Neutrophil (primary cell): ENCODE measurements around the gene STK25.

Experiments
- H3K27ac ChIP-seq: fragments of 200-600 bp; sonication (generic); 2 replicates; pipeline ENCODE4 v1.5.1; 2016; ENCODE audit warnings: mild to moderate bottlenecking, moderate library complexity
- H3K27me3 ChIP-seq: fragments of 200-600 bp; sonication (generic); 2 replicates; pipeline ENCODE4 v1.6.0; 2016; ENCODE audit warnings: mild to moderate bottlenecking
- H3K36me3 ChIP-seq: fragments of 200-600 bp; sonication (generic); 2 replicates; pipeline ENCODE4 v1.5.1; 2017
- H3K4me1 ChIP-seq, 2 experiments: fragments of 200-600 bp in 1 of 2; sonication (generic) in 1 of 2; 1 replicate in 1 of 2; 2 replicates in 1 of 2; pipeline versions ENCODE4 v1.5.1 to v1.6.1; 2013 to 2016; ENCODE audit warnings: low read depth in 1 of 2, low read length in 1 of 2, mild to moderate bottlenecking in 1 of 2, moderate library complexity in 1 of 2; ENCODE audit not compliant: control insufficient read depth in 1 of 2, insufficient read depth in 1 of 2
- H3K4me3 ChIP-seq, 2 experiments: fragments of 200-600 bp in 1 of 2; sonication (generic) in 1 of 2; 1 replicate in 1 of 2; 2 replicates in 1 of 2; pipeline ENCODE4 v1.5.1; 2013 to 2016; ENCODE audit warnings: low read depth in 1 of 2, low read length in 1 of 2, mild to moderate bottlenecking in 1 of 2, moderate library complexity in 1 of 2
- H3K9me3 ChIP-seq: fragments of 200-600 bp; sonication (generic); 2 replicates; pipeline ENCODE4 v1.5.1; 2016
- TF ChIP-seq, protein P1 (sequence below): fragments of 200-600 bp; sonication (generic); IDR thresholded peaks from 2 replicates; pipeline ENCODE4 v1.5.1; 2016; ENCODE audit warnings: antibody characterized with exemption

STK25 gene

GRCh38 chr2:241475267-241475666 lies 33.1 kb downstream of the STK25 start:
- TF ChIP-seq, protein P1, sequence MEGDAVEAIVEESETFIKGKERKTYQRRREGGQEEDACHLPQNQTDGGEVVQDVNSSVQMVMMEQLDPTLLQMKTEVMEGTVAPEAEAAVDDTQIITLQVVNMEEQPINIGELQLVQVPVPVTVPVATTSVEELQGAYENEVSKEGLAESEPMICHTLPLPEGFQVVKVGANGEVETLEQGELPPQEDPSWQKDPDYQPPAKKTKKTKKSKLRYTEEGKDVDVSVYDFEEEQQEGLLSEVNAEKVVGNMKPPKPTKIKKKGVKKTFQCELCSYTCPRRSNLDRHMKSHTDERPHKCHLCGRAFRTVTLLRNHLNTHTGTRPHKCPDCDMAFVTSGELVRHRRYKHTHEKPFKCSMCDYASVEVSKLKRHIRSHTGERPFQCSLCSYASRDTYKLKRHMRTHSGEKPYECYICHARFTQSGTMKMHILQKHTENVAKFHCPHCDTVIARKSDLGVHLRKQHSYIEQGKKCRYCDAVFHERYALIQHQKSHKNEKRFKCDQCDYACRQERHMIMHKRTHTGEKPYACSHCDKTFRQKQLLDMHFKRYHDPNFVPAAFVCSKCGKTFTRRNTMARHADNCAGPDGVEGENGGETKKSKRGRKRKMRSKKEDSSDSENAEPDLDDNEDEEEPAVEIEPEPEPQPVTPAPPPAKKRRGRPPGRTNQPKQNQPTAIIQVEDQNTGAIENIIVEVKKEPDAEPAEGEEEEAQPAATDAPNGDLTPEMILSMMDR = no peak
- no peaks in the 10 kb centered on the region for H3K9me3 ChIP-seq
- no peak overlapping the region for H3K27ac ChIP-seq

DNA sequence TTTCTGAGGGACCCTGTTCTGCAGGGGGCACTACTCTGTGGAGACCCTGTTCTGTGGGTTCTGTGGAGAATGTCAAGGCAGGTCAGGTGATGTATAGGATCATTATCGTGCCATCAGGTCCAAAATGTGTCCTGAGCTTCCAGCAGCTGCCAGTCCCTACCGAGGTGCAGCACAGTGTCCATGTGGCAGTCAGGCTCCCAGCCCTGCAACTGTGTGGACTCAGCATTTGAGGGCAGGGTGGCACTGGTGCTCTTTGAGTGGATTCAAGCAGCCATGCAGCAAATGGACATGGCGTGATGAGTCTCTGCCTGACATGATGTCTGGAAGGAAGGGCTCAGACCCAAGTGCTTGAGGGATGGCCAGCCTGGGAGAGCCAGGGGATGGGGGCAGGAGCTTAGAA lies 35.0 kb downstream of the STK25 start:
- H3K27ac ChIP-seq = no peak overlapping the region
- peaks cover 31% of the 10 kb centered on the region for H3K27me3 ChIP-seq
- H3K4me3 ChIP-seq = no peak overlapping the region
- H3K9me3 ChIP-seq = no peaks in the 10 kb centered on the region
- TF ChIP-seq, protein P1 = no peak
- H3K36me3 ChIP-seq = no peaks in the 10 kb centered on the region
- no peaks in the 10 kb centered on the region for H3K4me1 ChIP-seq

More at GRCh38 chr2:241475267-241475666, 33.1 kb downstream of the STK25 start:
- H3K4me3 ChIP-seq = no peak overlapping the region
- no peaks in the 10 kb centered on the region for H3K36me3 ChIP-seq
- peaks cover 45% of the 10 kb centered on the region for H3K27me3 ChIP-seq
- no peaks in the 10 kb centered on the region for H3K4me1 ChIP-seq

DNA sequence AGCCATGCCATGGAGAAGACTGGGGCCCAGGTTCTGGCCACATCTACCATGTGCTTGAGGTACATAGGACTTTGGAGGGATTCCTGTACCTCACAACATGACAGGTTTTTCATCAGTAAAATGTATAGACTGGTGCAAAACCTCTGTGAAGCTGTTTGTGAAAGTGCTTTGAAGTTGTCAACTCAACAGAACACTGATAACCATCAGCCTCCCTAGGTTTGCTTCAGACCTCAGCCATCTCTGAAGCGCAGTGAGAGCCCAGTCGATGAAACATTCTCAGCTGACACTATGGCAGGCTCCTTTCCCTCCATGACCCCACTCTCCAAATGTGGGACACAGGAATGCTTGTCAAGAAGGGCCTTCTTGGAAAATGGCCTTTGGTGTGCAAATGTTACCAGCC lies 38.6 kb downstream of the STK25 start:
- Histone ChIP-seq H3K27me3 (peaks cover 55% of the 10 kb centered on the region), H3K27ac (no peak overlapping the region), H3K4me3 (no peak overlapping the region), H3K36me3 (no peaks in the 10 kb centered on the region), H3K9me3 (no peaks in the 10 kb centered on the region), H3K4me1 (no peaks in the 10 kb centered on the region)
- TF ChIP-seq, protein P1 = no peak

DNA sequence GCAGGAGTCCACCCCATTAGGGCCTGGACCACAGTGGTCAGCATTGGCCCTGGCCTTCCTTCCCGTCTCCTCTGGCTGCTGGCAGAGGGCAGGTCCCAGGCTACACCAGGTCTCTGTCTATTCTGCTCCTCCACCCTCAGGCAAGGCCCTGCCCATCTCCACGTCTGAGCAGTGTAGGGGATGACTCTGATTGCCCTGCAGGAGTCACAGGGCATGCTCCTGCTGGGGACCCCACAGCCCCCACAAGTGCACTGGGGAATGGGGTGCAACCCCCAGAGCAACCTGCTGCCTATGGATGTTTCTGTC lies 40.0 kb downstream of the STK25 start:
- no peak overlapping the region for H3K4me3 ChIP-seq
- H3K4me1 ChIP-seq = no peaks in the 10 kb centered on the region
- H3K9me3 ChIP-seq = no peaks in the 10 kb centered on the region
- TF ChIP-seq, protein P1 = no peak
- no peak overlapping the region for H3K27ac ChIP-seq
- no peaks in the 10 kb centered on the region for H3K36me3 ChIP-seq
- peaks cover 64% of the 10 kb centered on the region for H3K27me3 ChIP-seq

DNA sequence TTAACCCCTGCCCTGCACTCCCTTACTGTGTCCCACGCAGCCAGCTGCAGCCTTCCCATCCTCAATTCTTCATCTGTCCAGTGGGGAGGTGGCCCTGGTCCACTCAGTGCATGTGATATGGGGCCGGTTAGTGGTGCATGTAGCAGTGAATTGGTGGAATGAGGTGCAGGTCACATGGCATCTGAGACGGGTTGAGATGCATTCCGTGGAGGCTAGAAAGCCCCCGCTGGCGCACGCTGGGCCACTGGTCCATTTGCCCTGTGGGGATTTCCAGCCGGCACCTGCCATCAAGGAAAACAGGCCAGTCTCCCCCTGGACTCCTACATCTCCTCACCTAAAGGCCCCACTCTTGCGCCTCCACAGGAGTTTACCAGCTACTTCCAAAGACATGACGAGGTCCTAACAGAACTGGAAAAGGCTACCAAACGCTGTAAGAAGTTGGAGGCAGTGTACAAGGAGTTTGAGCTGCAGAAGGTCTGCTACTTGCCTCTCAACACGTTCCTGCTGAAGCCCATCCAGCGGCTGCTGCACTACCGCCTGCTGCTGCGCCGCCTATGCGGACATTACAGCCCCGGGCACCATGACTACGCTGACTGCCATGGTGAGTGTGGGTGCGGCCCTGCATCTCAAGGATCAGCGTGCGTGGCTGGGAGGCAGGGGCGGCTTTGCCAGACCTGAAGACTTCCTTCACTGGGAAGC lies 40.5 kb downstream of the STK25 start:
- Histone ChIP-seq H3K4me1 (no peaks in the 10 kb centered on the region), H3K27me3 (peaks cover 64% of the 10 kb centered on the region), H3K27ac (no peak overlapping the region), H3K36me3 (no peaks in the 10 kb centered on the region), H3K9me3 (no peaks in the 10 kb centered on the region), H3K4me3 (no peak overlapping the region)
- TF ChIP-seq, protein P1 = no peak
